Activated gamma-delta T cell treated with anti-CD3 and anti-CD28 coated beads, Interleukin-2, amount 50 U/mL, for 16 hours (primary cell): ENCODE data around the gene SLC22A7.

Experiments used
- DNase-seq: peaks from one replicate; pipeline ENCODE4 v3.0.0-alpha.2; 2020; ENCODE audit warnings: low read depth

SLC22A7 gene

DNA sequence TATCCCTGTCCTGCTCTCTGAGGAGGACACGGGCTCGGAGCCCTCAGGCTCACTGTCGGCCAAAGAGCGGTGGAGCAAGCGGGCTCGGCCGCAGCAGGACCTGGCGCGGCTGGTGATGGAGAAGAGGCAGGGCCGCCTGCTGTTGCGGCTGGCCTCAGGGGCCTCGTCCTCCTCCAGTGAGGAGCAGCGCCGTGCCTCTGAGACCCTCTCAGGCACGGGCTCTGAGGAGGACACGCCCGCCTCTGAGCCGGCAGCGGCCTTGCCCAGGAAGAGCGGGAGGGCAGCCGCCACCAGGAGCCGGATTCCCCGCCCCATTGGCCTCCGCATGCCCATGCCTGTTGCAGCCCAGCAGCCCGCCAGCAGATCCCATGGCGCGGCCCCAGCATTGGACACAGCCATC, 14.2 kb upstream of the SLC22A7 start:
- no peak for DNase-seq

DNA sequence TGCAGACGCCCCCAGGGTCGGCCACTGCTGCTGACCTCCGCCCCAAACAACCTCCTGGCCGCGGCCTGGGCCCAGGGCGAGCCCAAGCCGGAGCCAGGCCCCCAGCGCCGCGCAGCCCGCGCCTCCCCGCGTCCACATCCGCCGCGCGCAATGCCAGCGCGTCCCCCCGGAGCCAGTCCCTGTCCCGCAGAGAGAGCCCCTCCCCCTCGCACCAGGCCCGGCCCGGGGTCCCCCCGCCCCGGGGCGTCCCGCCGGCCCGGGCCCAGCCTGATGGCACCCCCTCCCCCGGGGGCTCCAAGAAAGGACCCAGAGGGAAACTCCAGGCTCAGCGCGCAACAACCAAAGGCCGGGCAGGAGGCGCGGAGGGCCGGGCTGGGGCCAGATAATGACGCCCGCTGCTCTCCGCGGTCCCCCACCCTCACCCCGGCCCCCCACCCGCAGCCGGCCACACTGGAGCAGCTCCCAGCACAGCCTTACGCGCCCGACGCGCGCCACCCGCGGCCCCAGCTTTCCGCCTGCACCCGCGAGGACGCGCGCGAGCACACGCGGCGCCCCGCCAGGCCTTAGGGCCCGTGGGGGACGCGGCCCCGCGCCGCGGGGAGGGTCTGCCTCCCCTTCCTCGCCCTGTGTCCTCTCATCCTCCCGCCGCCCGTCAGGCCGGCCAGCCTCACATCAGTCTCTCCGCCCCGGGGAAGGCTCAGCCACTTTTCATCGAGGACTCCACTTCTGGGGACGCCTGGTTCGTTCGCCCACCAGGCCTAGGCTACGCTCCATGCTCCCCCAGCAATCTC, 12.9 kb upstream of the SLC22A7 start:
- no peak for DNase-seq

DNA sequence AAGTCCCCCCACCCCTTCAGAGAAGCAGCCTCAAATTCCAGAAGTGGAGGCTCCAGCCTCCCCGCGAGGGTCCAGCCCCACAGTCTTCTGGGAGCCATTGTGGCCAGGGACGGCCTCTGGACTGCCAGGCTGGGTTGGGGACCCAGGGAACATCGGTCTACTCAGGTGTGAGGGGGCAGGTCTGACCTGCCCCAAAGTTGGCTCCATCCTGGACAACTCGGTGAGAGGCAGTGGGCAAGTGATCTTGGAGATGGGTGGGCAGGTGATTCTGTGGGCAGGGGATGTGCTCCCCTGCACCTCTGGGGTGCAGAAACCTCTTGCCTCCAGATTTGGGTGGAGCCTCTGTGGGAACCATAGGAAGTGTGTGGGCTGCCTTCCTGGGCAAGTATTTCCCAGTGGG, 12.2 kb upstream of the SLC22A7 start:
- DNase-seq = no peak

DNA sequence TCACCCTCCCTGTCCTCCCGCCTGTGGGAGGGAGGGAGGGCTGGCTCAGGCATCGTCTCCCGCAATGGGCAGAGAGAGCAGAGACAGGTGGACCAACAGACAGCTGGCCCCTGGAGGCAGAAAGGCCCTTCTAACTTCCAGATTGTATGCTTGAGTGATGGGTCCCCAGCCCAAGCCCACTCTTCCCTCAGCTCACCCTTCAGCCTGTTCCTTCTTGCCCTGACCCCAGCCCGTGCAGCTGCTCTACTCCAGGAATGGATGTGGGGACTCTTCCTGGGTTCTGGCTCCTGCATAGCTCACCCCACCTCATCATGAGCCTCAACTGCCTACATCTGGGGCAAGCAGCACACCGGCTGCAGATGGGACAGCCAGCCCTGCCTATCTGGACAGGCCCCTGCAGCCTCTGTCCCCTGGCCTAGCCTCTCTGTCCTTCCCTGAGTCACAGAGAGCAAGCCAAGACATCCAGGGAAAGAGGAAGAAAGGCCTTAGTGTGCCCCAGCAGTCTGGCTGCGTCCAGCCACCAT, 11.5 kb upstream of the SLC22A7 start:
- DNase-seq = no peak

DNA sequence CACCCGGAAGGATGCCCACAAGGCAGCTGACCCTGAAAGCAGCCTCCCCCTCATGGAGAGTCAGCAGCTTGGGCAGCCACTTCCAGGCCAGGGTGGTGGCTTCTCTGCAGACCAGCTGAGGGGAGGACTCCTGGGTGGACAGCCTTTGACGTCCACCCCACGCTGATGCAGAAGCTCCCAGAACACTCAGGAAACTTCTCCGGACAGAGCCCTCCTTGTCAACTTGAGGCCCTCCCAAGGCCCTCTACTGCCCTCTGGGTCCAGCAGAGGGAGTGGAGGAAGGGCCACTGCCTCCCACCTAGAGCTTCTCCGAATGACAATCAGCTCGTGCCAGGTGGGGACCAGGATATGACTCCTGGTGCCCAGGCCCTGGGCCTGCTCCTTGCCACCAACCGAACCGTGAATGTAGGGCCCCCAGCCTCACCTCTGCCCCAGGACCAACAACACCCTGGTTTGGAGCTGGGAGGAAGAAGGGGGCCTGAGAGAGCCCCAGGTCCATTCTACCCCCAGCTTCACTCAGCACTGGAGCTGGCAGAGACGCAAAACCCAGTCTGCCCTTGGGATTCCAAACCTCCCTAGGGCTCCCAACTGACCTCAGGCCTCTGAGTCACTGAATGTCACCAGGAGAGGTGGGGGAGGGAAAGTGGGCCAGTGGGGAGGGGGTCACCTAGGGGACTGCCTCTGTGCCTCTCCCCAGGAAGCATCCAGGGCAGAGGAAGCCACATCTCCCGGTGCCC, 10.9 kb upstream of the SLC22A7 start:
- DNase-seq = no peak

DNA sequence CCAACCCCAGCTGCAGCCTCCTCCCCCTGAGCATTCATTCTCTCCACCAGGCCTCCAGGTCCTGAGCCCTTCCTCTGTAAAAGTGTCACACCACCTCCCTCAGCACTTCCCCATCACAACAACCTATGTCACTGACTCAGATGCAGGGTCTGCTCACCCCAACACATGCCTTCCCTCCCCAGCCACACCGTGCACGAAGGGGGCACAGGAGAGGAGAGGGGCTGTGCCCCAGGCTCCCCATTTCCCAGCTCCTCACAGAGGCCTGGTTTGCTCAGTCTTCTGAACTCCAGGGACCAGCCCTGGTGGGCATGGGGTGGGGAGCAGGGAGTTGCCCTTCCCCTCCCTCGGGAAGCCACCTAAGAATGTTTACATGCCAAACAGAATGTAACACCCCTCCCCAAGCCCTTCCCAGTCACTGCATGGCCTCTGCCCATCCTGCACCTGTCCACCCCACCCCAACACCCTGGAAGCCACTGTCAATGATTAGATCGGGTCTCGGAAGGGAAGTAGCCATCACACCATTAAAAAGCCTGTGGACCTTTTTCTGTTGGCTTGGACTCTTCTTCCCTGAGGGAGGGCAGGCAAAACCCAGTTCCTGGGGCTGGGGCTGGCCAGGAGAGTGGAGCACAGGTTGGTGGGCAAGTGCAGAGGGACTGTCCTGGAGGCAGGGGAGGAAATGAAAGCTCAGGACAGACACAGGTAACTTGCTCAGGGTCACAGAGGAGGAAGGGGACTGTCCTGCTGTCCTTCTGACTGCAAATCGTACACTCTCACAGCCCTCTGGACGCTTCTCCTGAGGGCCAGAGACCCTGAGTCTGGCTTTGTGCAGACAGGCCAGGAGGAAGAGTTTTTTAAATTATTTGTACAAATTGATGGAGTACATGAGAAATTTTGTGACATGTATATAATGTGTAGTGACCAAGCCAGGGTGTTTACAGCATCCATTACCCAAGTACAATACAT, 10.1 kb upstream of the SLC22A7 start:
- no peak for DNase-seq

DNA sequence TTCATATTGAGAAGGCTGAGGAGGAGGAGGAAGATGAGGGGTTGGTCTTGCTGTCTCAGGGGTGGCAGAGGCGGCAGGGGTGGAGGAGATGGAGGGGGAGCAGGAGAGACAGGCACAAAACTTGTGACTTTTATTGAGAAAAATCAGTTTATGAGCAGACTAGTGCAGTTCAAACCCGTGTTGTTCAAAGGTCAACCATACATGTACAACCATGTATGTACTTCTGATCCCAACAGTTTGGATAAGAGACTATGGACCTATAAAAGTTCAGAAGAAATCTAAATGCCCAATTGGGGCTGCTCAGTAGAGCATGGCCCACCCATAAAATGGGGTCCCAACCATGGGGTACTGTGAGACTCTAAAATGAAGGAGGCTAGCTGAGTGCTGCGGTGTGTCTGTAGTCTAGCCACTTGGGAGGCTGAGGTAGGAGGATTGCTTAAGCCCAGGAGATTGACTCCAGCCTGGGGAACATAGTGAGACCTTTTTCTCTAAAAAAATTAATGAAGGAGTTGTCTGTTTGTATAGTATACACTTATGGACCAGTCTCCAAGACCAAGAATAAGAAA, 7.6 kb upstream of the SLC22A7 start:
- no peak for DNase-seq

DNA sequence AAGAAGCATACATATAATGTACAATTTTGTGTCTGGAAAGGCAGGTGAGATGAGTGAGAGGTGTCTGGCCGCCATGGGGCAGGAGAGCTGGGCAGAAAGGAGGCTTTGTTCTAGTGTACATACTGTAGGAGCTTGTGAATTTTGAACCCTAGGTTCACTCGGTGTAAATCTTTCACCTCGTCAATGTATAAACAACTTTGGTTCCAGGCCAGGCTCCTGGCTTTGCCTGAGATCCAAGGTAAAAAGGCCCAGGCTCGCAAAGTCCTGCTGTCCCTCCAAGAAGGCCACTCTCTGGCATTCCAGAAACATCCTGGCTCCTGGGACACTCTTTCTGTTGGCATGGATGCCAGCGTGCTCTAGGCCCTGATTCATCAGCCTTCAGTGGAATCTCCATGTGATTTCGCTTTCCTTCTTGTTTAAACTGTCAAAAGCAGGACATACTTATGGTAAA, 7.1 kb upstream of the SLC22A7 start:
- no peak for DNase-seq

DNA sequence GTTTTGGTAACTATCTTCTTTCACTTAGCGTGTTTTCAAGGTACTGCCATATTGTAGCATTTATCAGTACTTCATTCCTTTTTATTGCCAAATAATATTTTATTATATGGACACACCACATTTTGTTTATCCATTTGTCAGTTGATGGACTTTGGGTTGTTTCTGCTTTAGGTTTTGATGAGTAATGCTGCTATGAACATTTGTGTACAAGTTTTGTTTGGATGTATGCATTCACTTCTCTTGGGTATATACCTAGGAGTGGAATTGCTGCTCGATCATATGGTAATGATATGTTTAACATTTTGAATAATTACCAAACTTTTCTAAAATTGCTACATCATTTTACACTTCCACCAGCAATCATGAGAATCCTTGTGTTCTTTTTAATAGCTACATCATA, 6.4 kb upstream of the SLC22A7 start:
- DNase-seq = no peak

DNA sequence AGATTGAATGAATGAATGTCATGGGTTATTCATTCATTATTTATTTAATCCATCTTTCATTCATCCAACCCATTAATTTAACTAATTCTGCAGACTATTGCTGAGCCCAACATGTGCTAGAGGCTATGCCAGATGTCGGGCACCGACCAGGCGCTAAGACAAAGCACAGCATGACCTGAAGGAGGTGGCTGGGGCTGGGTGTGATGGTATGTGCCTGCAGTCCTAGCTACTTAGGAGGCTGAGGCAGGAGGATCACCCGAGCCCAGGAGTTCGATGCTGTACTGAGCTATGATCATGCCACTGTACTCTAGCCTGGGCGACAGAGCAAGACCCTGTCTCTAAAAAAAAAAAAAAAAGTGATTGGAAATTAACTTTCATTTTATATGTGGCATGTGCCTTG, 5.7 kb upstream of the SLC22A7 start:
- DNase-seq = no peak

DNA sequence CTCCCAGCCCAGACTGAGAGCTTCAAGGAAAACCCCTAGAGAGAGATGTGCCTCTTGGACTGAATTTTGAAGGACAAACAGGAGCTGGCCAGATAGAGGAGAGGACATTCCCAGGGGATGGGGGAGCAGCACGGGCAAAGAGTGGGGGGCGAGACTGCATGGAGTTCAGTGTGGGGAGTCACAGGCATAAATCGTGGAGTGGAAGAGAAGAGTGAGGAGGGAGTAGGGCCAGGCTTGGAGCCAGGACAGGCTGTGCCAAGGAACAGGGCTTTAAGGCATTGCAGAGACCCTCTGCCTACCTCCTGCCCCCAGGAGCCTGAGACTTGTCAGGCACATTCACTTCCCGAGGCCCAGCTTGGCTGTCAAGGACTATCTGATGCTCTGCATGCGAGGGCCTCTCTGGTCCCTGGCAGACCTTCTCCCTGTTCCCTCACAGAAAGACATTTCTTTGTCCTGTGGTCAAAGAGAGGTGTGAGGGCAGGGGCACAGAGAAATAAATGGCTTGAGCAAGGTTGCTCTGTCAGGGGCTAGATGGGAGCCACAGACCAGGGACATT, 5.2 kb upstream of the SLC22A7 start:
- DNase-seq = no peak

DNA sequence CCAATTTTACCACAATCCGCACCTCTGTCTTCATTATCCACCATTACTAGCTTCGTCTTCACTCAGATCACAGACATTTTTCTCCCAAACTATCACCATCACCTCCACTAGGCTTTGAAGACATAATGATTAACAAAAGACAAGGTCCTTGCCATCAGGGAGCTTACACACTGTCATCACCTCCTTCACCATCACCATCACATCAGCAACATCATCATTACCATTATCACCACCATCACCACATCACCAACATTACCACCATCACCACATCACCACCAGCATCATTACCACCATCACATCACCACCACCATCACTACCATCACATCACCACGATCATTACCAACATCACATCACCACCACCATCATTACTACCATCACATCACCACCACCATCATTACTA, 4.4 kb upstream of the SLC22A7 start:
- no peak for DNase-seq

DNA sequence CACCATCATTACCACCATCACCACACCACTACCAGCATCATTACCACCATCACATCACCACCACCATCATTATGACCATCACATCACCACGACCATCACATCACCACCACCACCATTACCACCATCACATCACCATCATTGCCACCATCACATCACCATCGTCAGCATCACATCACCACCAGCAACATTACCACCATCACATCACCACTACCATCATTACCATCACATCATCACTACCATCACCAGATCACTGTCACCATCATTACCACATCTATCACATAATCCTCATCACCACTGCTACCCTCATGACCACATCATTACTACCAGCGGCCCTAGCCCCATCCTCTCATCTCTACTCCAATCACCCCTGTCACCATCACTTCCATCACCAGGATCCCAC, 3.5 kb upstream of the SLC22A7 start:
- no peak for DNase-seq

DNA sequence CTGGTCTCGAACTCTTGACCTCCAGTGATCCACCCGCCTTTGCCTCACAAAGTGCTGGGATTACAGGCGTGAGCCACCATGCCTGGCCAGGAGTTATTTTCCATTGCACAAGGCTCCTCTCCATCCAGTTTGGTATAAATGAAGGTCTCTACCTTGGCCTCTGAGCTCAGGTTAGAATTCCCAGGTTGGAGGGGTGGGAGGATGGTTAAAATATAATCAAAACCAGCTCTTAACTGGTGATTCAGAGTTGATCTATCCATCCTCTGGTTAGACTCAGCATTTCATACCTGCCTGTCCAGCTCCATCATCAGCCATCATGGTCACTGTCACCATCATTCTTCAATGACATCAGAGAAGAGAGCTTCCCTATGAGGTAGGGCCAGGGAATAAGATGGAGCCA, 2.6 kb upstream of the SLC22A7 start:
- DNase-seq = no peak

DNA sequence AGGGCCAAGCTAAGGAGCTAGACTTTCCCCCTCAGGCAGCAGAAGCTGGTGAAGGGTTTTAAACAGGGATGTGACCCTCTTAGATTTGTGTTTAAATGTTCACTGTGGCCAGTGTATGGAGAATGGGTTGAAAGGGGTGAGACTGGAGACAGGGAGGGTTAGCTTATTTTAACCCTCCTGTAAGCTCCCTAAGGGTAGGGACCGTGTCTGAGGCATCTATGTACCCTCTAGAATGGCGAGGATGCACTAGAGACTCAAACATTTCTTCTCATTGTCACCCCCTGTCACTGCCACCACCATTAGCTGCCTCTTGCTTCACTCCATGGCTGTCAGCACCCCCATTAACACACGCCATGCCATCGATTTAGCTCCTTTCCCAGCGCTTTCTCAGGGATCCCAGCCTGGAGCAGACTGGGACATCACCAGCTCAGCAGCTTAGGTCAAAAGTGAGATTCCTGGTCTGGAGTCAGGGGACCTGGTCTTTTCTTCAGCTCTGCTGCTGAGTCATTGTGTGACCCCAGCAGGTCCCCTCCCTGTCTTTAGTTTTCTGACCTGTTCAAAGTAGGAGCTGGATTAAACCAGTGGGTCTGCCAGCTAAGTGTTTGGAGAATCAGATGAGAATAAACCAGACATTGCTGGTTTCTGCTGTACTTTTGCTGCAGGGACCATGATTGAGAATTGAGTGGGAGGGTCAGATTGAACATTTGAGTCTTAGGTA, 1.1 kb upstream of the SLC22A7 start:
- no peak for DNase-seq

DNA sequence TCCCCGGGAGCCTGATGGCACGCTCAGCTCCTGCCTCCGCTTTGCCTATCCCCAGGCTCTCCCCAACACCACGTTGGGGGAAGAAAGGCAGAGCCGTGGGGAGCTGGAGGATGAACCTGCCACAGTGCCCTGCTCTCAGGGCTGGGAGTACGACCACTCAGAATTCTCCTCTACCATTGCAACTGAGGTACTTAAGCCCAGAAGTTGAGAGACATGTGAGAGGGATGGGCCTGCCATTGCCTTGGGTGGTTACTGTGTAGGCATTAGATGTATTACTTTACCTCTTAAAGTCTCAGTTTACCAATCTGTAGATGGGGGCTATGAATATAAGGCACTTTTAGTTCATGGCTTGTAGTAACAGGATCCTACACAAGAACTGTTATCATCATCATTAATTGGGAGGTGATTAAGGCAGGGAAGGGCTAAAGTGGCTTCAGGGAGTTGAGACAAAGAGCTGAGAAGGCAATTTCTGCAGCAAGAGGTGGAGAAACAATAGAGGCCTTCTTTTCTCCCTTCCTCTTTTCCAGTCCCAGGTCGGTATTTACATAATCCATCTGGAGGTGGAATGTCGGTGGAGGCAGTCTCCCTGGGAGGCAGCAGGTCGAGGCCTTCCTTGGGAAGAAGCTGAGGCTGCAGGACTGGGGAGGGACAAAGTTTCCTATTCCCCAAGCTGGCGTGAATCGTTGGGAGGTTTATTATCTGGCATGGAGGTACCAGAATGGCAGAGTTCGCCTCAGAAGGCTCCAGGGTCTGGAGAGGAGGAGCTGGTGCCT, 691 bp downstream of the SLC22A7 start:
- DNase-seq = no peak

DNA sequence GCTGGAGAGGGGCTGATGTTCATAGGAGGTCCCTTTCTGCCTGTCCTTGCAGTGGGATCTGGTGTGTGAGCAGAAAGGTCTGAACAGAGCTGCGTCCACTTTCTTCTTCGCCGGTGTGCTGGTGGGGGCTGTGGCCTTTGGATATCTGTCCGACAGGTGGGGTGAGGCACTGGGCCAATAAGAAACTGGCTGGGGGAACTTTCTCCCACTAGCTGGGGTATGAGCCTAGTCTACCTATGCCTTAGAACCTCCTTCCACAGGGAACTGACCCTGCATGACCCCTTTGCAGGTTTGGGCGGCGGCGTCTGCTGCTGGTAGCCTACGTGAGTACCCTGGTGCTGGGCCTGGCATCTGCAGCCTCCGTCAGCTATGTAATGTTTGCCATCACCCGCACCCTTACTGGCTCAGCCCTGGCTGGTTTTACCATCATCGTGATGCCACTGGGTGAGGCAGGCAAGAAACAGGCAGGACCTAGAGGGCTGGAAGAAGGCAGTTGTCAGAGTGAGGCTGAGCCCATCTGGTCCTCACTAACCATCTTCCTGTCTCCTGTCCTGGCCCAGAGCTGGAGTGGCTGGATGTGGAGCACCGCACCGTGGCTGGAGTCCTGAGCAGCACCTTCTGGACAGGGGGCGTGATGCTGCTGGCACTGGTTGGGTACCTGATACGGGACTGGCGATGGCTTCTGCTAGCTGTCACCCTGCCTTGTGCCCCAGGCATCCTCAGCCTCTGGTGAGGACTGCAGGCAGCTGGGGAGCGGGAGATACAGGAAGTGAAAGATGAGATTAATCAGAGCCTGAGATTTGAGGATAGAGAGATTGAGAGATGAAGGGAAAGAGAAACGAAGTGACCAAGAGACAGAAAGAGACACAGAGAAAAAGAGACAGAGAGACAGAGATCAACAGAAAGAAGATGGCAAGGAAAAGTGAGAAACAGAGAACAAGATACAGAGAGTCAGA, 1.6 kb downstream of the SLC22A7 start:
- DNase-seq = no peak

DNA sequence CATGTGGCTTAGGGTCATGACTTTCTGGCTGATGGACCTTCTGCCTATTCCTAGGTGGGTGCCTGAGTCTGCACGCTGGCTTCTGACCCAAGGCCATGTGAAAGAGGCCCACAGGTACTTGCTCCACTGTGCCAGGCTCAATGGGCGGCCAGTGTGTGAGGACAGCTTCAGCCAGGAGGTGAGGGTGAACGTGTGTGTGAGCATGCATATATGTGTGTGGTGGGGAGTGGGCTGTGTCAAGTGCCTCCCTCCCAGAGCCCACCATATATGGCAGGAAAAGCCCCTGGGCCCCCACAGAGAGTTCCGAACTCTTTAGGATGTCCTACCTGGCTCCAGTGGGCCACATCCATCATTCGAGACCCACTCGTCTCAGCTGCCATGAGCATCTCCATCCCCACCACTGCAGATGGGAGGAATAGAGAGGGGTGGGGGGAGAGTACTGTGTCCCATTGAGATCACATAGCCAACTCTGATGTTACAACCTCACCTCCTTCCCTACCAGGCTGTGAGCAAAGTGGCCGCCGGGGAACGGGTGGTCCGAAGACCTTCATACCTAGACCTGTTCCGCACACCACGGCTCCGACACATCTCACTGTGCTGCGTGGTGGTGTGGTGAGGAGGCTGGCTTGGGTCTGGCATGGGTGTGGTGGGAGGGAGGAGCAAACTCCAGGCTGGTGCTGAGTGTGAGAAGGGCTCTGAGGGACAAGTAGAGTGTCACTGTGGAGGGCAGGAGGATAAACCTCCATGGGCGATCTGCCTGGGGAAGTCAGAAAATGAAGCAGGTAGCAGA, 3.2 kb downstream of the SLC22A7 start:
- DNase-seq = no peak
